ENCODE data around the gene DEF6. TPM values are rescaled to one million over a fixed set of nuclear protein-coding genes. Genes with fewer than 3 reads are reported as not detected.

Gene DEF6
- total and polyA plus RNA-seq, 2 of the 8 experiments (the other 6 are each of a cell fraction or from before 2014, with no cell fraction given), result 3.3 to 4.1 TPM

- TF ChIP-seq EP300 (IDR thresholded peaks at IDR 0.05; ENCODE audit: borderline replicate concordance in 1 of 2, low read depth in 2 of 2, low read length in 2 of 2) (no peak), RFX5 (IDR thresholded peaks at IDR 0.05; ENCODE audit: borderline replicate concordance, low read depth, low read length) (no peak), HDAC6 (IDR thresholded peaks at IDR 0.05; ENCODE audit: low read depth, low read length) (no peak), SP2 (IDR thresholded peaks at IDR 0.05; ENCODE audit: low read length) (no peak), NRF1 (IDR thresholded peaks at IDR 0.05; ENCODE audit: low read depth, low read length) (no peak), ZNF274 (IDR thresholded peaks at IDR 0.05; ENCODE audit: borderline replicate concordance, extremely low read depth, low read length) (no peak), ATF3 (IDR thresholded peaks at IDR 0.05; ENCODE audit: insufficient read depth, low read depth, low read length) (no peak)
Observed at GRCh38 chr6:35356391-35356790, 58.8 kb downstream of the DEF6 start (continued).
